NCI-H1694 (cell line): ENCODE data around the gene GBP7.
"Not testable (repeated sequence)": the region's sequence is repeated elsewhere in the genome, so short reads cannot be mapped to it uniquely, and the experiment has no call there.

ENCODE experiments used
- DNase-seq: peaks from one replicate; lab custom pipeline; 2025; lab: John Stamatoyannopoulos, UW

The GBP7 gene

DNA sequence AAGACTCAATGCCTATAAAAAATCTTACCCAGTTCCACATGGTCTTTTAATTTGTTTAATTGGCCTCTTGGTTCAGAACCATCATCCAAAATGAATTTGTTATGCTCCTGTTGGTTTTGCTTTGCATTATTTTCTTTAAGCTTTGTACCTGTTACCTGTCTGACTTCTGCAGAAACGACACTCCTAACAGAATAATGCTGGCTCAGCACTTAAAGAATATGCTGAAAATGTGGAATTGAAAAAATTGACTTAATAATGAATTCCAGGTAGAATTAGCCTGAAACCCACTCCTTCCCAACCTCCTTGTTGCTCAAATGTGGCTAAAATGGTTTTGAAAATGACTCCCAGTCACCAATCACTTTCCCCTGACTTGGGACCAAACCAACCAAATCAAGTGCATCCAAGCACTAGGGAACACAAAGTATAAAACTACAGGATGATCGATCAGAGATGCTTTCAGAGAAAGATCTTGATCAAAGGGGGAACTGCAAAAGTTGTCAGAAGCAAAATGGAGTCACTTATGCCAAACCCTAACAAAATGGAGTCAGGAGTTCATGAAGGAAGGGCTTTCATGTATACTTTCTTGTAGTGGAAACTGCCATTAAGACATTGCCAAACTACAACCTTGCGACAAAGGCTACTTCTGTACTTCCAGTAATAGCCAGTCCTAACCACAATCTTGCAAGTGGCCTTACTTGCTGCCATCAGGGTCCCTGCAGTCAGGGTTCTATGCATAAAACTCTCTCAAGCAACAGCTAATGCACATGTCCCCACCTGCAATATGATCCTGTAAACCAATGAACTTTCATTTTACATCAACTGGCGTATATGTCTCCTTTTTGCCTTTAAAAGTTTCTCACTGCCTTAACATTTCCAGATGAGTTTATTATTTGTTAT, 5.4 kb downstream of the GBP7 start:
- DNase-seq, result no peak

GRCh38 chr1:89169166-89169565, 6.6 kb downstream of the GBP7 start:
- DNase-seq, result no peak

GRCh38 chr1:89167590-89168230, 8.1 kb downstream of the GBP7 start:
- no peak for DNase-seq

DNA sequence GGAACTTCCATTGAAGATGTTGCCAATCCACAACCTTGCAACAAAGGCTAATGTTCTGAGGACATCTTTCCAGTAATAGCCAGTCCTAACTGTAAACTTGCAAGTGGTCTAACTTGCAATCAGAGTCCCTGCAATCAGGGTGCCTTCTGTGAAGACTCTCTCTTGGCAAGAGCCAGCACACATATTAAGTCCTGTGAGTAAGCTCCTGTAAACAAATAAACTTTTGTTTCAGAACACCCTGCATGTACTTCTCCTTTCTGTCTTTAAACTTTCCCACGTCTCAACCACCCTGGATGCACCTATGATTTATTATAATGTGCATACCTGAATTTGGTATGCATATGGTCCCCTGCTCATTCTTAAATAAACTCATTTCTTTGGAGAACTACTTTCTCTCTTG, 9.1 kb downstream of the GBP7 start:
- no peak for DNase-seq

DNA sequence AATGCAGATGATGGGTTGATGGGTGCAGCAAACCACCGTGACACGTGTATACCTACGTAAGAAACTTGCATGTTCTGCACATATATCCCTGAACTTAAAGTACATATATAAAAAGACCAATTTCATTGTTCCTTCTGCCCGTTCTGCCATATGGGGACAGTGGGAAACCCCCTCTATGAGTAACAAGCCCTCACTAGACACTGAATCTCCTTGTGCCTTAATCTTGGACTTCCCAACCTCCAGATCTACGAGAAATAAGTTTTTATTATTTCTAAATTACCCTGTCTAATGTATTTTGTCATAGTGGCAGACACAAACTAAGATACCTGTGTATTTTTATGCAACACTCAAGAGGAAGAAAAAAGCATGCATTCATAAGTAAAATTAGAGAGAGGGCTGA, 10.0 kb downstream of the GBP7 start:
- DNase-seq, result no peak

DNA sequence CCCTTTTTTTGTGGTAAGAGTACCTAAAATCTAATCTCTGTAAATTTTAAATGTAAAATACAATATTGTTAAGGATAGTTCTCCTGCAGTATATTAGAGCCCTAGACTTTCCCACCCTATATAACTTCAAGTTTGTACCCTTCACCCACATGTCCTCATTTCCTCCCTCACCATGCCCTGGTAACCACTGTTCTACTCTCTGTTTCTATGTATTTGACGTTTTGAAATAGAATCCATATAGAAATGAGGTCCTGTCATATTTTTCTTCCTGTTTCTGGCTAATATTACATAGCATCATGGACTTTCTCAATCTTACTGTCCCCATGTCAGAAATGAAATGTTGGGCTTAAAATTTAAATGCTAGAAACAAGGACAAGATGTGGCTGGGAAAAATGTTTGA, 24.8 kb downstream of the GBP7 start:
- DNase-seq, result no peak

DNA sequence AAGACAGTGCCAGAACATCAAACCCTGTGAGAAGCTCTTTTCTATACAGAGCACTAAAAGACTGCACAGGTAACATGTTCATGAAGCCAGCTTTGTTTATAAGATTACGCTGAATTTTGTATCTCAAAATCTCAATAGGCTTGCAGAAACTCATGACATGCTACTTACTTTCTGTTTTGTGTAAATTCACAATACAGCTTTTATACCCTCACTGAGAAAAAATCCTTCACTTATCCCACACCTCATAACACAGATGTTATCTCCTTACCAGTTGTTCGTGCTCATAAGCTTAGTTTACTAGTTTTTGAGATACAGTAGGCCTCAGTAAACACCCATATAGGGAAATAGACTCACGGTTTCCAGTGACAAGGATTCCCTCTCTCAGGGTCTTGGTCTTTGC, 25.8 kb downstream of the GBP7 start:
- no peak for DNase-seq

DNA sequence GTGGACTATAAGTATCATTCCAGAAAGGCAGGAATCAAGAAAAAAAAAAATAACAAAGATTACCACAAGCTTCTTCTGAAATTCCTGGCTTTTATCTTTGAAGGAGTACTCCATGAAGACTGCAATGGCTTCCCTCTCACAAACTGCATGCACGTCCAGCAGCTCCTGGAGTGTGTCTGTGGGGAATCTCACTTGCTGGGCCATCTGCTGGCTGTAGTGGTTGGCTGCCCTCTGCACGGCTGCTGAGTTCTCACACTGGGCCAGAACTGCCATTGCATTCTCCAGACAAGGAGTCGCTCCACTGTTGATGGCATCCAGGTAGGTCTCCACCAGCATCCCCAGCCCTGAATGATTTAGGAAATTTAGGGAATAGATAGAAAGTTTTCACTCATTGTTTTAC, 26.6 kb downstream of the GBP7 start:
- no peak for DNase-seq

DNA sequence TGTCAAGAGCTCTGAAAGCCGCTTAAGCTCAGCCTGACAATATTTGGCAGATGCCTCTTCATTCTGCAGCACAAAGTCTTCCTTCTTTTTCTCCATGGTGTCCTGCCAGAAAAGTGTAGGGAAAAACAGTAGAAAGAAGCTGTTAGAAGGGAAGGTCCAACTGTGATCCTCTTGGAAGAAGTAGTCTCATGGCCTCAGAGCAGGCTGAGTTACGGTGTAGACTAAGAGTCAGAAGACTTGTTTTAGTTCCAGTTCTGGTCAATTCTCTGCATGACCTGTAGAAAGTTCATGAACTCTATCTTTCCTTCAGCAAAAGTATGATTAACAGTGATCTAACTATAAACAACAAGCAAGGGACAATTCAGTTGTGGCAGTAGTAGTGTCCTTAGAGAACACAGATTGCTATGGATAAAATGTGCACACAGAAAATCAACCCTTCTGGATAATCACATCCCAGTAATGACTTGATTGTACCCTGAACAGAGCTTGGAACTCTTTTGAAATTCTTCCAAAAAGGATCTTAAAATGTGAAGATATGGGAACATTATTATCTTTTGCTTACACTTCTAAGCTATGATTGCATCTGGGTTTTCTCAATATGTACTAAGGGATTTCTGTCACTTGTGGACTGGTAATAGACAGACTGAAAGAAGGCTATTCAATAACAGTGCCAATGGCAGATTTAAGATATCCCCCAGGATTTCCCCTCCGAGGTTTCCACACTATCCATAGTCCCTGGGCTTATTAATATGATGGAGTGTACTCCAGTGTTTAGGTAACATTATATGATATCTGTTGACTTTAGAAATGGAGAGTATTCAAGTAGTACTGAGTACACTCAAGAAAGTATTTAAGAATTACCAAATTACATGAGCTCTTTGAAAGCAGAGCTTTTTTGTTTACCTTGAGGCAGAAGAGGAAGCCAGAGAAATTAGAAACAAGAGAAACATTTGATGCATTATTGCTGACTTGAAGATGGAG, 27.8 kb downstream of the GBP7 start:
- no peak for DNase-seq

GRCh38 chr1:89146721-89147120, 29.1 kb downstream of the GBP7 start:
- no peak for DNase-seq

DNA sequence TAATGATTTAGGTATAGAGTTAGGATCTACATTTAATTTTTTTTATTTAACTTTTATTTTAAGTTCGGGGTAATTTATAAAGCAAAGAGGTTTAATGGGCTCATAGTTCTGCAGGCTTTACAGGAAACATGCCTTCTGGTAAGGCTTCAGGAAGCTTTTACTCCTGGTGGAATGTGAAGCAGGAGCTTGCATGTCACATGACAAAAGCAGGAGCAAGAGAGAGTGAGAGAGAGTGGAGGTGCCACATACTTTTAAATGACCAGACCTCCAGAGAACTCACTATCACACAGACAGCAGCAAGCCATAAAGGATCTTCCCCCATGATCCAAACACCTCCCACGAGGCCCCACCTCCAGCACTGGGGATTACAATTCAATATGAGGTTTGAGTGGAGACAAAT, 32.3 kb downstream of the GBP7 start:
- no peak for DNase-seq

DNA sequence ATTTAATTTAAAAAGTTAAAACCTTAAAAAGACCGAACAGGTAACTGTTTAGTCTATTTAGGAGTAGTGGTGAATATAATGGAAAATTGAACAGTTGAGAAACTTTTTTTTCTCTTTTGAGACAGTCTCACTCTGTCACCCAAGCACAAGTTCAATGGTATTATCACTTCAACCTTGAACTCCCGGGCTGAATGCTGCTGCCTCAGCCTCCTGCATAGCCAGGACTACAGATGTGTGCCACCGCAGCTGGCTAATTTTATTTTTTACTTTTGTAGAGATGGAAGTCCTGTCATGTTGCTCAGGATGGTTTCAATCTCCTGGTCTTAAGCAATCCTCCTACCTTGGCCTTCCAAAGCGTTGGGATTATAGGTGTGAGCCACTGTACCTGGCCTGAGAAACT, 33.6 kb downstream of the GBP7 start:
- DNase-seq, result no peak

- DNase-seq, result no peak
Measured at GRCh38 chr1:89133747-89134146, 42.1 kb downstream of the GBP7 start.

DNA sequence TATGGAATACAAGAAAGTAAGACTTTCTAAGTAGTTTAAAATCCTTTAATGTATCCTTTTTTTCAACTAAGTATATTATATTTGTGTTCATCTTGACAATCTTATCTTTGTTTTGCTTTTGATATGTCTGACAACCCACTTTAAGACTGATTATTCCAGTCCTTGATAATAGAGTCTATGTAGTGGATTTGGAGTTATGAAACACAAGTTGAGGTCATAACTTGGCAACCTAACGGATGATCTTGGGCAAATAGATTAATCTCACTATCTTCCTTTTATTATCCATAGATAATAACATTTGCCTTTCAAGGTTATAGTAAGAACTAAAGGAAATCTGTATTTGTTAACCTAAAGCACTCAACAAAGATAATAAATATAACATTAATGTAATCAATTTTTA, 45.1 kb downstream of the GBP7 start:
- no peak for DNase-seq

DNA sequence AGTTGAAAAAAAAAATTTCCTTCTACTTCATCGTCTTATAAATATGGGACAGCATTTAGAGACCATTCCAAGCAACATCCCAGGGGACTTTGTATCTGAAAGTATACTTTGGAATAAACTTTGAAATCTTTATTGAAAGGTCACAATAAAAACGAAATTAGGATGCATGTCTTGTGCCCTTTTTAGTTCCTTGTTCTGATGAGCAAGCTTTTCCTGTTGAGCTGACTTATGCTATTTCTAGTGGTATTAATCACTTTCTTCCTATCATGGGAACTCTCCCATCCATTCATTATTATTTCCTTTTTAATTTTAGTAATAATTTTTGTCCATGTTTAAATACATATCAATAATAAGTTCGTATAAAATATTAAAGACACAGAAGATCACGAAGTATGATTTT, 45.9 kb downstream of the GBP7 start:
- no peak for DNase-seq

DNA sequence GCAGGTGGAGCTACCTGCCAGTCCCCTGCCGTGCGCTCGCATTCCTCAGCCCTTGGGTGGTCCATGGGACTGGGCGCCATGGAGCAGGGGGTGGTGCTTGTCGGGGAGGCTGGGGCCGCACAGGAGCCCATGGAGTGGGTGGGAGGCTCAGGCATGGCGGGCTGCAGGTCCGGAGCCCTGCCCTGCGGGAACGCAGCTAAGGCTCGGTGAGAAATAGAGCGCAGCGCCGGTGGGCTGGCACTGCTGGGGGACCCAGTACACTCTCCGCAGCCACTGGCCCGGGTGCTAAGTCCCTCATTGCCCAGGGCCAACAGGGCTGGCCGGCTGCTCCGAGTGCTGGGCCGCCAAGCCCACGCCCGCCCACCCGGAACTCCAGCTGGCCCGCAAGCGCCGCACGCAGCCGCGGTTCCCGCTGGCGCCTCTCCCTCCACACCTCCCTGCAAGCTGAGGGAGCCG, 47.8 kb downstream of the GBP7 start:
- DNase-seq, result not testable (repeated sequence)

- DNase-seq, result not testable (repeated sequence)
Measured at GRCh38 chr1:89126602-89127565, 48.9 kb downstream of the GBP7 start.

- DNase-seq, result no peak
Measured at GRCh38 chr1:89125913-89126580, 49.8 kb downstream of the GBP7 start, which contains the start of gene GBP2. Gene GBP2, minus strand, starts transcription at chr1:89126114. Its CDS starts 4,148 bp downstream, at chr1:89121966.

- no peak for DNase-seq
Measured at GRCh38 chr1:89125240-89125912, 50.4 kb downstream of the GBP7 start.

DNA sequence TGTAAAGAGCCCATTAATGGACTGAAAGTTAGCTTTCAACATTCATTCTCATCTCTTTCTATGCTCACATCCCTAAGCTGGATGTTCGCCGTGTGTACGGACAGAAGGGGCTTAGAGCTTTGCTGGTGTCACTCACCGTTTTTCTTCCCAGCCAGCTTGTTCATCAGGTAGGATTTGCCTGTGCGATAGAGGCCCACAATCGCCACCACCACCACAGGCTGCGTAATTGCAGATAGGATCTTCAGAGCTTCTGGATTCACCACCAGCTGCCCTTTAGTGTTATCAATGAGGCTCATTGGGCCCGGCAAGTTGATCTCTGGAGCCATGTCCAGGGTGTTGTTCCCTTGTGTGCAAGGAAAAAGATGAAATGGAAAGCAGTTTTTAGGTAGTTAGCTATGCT, 54.2 kb downstream of the GBP7 start:
- no peak for DNase-seq
